Measurements from ENCODE around the gene RUNX1.

RUNX1 gene

GRCh38 chr21:34890724-34891612, 158.1 kb downstream of the RUNX1 start:
- DNase-seq: no peak

DNA sequence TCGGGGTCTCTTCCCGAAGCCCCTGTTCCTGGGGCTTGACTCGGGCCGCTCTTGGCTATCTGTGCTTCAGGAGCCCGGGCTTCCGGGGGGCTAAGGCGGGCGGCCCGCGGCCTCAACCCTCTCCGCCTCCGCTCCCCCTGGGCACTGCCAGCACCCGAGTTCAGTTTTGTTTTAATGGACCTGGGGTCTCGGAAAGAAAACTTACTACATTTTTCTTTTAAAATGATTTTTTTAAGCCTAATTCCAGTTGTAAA, 158.7 kb downstream of the RUNX1 start:
- DNase-seq: no peak

DNA sequence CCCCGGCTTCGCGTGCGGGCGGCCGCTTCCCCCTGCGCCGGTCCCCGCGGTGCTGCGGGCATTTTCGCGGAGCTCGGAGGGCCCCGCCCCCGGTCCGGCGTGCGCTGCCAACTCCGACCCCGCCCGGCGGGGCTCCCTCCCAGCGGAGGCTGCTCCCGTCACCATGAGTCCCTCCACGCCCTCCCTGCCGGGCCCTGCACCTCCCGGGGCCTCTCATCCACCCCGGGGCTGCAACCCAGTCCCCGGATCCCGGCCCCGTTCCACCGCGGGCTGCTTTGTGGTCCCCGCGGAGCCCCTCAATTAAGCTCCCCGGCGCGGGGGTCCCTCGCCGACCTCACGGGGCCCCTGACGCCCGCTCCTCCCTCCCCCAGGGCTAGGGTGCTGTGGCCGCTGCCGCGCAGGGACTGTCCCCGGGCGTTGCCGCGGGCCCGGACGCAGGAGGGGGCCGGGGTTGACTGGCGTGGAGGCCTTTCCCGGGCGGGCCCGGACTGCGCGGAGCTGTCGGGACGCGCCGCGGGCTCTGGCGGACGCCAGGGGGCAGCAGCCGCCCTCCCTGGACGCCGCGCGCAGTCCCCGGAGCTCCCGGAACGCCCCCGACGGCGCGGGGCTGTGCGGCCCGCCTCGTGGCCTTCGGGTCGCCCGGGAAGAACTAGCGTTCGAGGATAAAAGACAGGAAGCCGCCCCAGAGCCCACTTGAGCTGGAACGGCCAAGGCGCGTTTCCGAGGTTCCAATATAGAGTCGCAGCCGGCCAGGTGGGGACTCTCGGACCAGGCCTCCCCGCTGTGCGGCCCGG, 159.2 kb downstream of the RUNX1 start:
- peak; percentile 72 for DNase-seq

- peak; percentile 51 for DNase-seq
Measured at GRCh38 chr21:34889320-34889675, 159.8 kb downstream of the RUNX1 start.

DNA sequence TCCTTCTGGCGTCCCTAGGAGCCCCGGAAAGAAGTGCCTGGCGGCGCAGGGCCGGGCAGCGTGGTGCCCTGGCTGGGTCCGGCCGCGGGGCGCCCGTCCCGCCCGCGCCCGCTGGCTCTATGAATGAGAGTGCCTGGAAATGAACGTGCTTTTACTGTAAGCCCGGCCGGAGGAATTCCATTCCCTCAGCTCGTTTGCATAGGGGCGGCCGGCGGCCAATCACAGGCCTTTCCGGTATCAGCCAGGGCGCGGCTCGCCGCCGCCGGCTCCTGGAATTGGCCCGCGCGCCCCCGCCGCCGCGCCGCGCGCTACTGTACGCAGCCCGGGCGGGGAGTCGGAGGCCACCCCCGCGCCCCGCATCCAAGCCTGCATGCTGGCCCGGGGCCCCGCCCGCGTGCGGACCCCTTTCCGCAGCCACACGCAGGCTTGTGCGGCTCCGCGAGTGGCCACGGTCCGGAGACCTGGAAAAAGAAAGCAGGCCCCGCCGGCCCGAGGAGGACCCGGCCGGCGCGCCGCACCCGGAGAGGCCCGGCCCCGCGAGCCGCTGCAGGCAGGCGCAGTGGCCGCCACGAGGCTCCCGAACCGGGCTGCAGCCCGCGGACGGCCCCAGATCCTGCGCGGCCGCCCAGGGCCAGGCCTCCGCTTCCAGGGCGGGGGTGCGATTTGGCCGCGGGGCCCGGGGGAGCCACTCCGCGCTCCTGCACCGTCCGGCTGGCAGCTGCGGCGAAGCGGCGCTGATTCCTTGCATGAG, 160.4 kb downstream of the RUNX1 start:
- DNase-seq: peak; percentile 79

DNA sequence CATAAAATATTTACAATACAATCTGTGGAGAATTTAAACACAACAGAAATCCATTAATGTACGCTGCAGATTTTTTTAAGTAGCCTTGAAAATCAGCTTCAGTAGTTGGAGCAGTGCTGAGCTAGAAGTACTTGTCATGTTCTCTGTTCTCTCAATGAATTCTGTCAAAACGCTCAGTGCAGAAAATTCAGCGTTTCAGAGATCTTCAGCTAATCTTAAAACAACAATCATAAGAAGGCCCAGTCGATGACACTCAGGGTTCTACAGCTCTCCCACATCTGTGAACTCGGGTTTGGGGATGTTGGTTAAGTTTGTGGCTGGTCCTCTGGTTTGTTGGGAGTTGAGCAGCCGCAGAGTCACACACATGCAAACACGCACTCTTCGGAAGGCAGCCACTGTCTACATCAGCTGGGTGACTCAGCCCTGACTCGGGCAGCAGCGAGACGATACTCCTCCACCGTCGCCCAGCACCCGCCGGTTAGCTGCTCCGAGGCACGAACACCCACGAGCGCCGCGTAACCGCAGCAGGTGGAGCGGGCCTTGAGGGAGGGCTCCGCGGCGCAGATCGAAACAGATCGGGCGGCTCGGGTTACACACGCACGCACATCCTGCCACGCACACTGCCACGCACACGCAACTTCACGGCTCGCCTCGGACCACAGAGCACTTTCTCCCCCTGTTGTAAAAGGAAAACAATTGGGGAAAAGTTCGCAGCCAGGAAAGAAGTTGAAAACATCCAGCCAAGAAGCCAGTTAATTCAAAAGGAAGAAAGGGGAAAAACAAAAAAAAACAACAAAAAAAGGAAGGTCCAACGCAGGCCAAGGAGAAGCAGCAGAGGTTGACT, 161.2 kb downstream of the RUNX1 start:
- peak; percentile 81 for DNase-seq

GRCh38 chr21:34887105-34887442, 162.0 kb downstream of the RUNX1 start:
- DNase-seq: no peak

DNA sequence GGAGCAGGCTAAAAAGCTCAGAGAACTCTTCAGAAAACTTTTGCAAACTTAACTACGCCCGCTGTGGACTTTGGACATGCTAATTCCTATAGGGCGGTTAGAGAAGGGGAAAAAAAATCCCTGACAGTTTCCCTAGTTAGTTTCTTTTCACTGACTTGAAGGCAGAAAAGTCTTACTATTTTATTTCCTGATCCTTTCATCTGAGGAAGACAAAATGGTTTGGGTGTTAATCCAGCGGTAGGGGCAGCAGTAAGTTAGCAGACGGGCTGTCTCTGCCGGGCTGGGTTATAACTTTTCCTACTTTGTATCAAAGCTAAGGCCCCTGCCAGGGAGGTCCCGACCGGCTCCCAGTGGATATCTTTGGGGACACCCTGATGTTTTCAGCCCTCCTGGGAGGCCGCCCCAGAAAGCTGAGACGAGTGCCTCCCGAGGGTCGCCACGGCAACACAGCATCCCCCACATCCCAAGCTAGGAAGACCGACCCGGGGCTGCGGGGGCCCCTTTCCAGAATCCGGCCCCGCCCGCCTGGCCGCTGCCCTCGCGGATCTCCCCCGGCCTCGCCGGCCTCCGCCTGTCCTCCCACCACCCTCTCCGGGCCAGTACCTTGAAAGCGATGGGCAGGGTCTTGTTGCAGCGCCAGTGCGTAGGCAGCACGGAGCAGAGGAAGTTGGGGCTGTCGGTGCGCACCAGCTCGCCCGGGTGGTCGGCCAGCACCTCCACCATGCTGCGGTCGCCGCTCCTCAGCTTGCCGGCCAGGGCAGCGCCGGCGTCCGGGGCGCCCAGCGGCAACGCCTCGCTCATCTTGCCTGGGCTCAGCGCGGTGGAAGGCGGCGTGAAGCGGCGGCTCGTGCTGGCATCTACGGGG, 162.6 kb downstream of the RUNX1 start:
- peak; percentile 28 for DNase-seq

DNA sequence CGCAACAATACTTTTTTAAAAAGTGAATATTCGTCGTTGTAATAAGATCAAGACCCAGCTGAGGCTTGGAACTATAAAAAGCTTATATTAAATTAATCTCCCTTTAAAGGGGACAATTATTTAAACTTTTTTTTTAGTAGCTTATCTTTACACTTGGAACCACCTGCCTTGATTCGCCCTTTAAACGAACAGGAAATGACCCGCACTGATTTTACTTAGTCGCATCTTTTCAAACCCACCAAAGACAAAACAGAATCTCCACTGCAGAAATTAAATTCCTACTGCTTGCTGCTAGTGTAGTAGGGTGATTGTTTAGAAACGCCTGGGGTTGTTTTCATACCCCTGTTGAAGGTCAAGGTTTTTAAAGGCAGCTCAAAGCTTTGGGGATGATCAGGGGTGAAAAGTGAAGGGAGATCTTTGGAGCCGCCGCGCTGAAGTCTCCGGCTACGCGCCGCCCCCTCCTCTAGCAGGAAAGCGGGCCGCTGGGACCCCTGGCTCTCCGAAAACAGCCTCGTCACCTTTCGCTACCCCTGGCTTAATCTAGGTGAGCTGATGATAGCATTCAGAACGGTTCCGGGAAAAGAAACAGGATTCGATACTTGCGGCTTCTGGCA, 163.4 kb downstream of the RUNX1 start:
- no peak for DNase-seq

GRCh38 chr21:34885125-34885524, 164.0 kb downstream of the RUNX1 start:
- DNase-seq: no peak

DNA sequence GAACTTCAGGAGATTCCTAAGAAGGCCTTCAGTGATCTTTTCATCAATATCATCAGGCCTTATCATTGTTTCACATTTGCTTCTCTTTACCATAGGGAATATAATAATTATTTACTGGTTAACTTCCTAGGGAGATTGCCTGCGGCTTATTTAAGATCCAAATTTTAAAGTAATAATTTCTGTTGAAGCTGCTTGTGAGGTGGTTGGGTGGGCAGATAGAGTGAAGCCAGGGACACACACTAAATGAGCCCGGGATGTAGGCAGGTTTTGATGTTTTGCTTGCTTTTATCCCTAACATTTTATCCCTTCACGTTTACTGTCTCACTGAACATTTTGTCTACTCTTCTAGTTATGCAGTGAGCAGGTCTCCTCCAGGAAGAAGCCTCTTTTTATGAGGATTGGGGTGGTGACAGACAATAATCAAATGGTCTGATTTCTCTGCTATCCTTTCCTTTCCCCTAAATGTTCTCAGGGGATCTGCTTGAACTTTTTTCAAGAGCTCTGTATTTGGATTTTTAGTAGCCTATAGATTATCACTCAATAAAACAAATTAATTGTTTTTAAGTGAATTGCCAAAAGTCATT, 164.7 kb downstream of the RUNX1 start:
- DNase-seq: no peak

GRCh38 chr21:34883491-34884271, 165.4 kb downstream of the RUNX1 start:
- DNase-seq: no peak

DNA sequence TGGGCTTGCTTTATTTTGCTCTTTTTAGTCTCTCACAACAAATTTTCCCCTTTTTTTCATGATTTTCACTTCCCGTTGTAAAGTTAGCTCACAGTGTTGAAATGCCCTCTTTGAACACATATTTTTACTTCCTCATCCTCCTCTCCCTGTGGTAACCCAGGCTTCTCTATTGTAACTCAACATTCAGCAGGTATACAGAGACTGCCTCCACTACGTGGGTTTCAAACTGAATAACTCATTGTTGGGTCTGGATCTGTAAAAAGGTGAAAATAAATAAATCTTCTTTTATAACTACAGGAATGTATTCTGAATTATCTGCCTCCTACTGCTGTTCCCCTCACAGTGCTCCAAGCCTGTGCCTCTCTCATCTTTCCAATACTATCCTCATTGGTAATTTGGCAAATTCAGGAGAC, 166.4 kb downstream of the RUNX1 start:
- no peak for DNase-seq

DNA sequence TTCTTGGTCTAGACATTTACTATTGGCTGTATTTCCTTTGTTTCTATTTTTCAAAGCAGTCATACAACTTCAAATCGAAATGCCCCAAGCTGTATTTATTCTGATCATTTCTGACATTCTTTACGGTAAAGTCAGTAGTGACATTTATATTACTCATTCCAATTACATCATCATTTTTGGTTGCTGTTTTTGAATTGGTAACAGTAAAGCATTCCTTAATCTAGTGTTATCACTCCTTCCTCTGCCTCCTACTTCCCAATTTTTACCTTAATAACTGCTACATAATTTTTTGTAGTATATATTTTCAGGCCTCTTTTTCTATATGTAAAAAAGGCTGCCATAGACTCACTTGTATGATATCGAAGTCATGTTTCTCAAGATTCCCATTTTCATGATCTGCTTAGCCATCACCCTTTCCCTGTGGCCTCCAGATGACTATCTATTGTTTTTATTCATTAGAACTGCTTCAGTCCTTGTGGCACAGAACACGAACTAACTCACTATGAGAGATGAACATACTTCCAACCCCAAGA, 167.2 kb downstream of the RUNX1 start:
- DNase-seq: no peak

GRCh38 chr21:34881421-34881820, 167.7 kb downstream of the RUNX1 start:
- DNase-seq: no peak

- no peak for DNase-seq
Measured at GRCh38 chr21:34880401-34880800, 168.7 kb downstream of the RUNX1 start.

DNA sequence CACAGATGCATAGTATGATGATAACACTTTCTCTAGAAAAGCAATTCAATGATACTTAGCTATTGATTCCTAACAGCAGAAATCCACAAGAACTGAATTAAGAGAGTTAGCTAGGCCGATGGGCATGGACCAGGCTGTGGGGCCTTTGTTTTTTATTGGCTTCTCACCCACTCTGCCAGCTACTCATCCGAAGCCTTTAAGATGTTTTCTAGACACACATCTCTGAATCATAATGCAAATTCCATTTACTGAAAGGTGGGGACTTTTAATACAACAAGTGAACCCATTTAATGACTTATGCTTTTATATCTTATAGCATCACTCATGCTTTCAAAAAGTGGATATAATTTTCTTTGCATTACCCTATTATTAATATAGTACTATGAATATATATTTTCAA, 170.2 kb downstream of the RUNX1 start:
- no peak for DNase-seq

DNA sequence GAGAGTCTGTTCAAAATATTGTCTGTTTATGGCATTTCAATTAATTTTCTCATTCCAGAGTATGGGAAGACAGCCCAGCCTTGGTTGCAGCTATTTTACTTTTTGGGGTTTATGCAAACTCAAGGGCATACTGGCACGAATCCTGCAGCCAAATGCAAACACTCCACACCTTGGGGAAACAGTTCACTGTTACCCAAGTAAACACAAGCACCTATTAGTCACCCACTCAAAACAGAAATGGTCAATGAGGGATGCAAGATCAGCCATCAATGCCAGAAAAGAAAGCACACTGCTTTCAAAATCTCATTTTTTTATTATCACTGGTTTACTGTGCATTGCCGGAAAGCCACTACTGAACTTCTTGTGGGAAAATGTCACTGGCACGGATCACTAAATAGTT, 170.6 kb downstream of the RUNX1 start:
- DNase-seq: no peak

- DNase-seq: no peak
Measured at GRCh38 chr21:34877485-34878128, 171.5 kb downstream of the RUNX1 start.
